Activated CD4-positive, alpha-beta T cell treated with anti-CD3 and anti-CD28 coated beads, Interleukin-2, amount 50 U/mL, for 16 hours (primary cell): ENCODE data around the gene TBCK.
"Not testable (repeated sequence)": the region's sequence is repeated elsewhere in the genome, so short reads cannot be mapped to it uniquely, and the experiment has no call there.

ENCODE experiments used
- DNase-seq: peaks from one replicate; pipeline ENCODE4 v3.0.0-alpha.2; 2020

Gene TBCK

GRCh38 chr4:106277140-106277675 is 38.8 kb downstream of the TBCK start:
- DNase-seq = no peak

GRCh38 chr4:106273831-106274230 is 42.2 kb downstream of the TBCK start:
- no peak for DNase-seq

- no peak for DNase-seq
Observed at GRCh38 chr4:106270736-106271135, 45.3 kb downstream of the TBCK start.

- no peak for DNase-seq
Observed at GRCh38 chr4:106269711-106270110, 46.3 kb downstream of the TBCK start.

- no peak for DNase-seq
Observed at GRCh38 chr4:106268786-106269185, 47.2 kb downstream of the TBCK start.

- peak; percentile 21 for DNase-seq
Observed at GRCh38 chr4:106266201-106266600, 49.8 kb downstream of the TBCK start.

GRCh38 chr4:106264331-106264728 is 51.7 kb downstream of the TBCK start:
- DNase-seq = no peak

- DNase-seq = no peak
Observed at GRCh38 chr4:106263594-106264330, 52.2 kb downstream of the TBCK start.

- DNase-seq = no peak
Observed at GRCh38 chr4:106261980-106262379, 54.0 kb downstream of the TBCK start.

GRCh38 chr4:106258145-106259045 is 57.6 kb downstream of the TBCK start:
- no peak for DNase-seq

GRCh38 chr4:106256190-106256589 is 59.8 kb downstream of the TBCK start:
- DNase-seq = no peak

- DNase-seq = no peak
Observed at GRCh38 chr4:106255195-106255594, 60.8 kb downstream of the TBCK start.

GRCh38 chr4:106253364-106254129 is 62.5 kb downstream of the TBCK start:
- no peak for DNase-seq

- DNase-seq = no peak
Observed at GRCh38 chr4:106247600-106247999, 68.4 kb downstream of the TBCK start.

- no peak for DNase-seq
Observed at GRCh38 chr4:106246441-106246840, 69.6 kb downstream of the TBCK start.

GRCh38 chr4:106245176-106245575 is 70.8 kb downstream of the TBCK start:
- DNase-seq = no peak

- DNase-seq = no peak
Observed at GRCh38 chr4:106240699-106241098, 75.3 kb downstream of the TBCK start.

- peak; percentile 22 for DNase-seq
Observed at GRCh38 chr4:106238820-106239420, 77.1 kb downstream of the TBCK start.

GRCh38 chr4:106231931-106232330 is 84.1 kb downstream of the TBCK start:
- DNase-seq = no peak

- DNase-seq = no peak
Observed at GRCh38 chr4:106222548-106222947, 93.5 kb downstream of the TBCK start.

GRCh38 chr4:106213291-106213690 is 102.7 kb downstream of the TBCK start:
- not testable (repeated sequence) for DNase-seq

- DNase-seq = no peak
Observed at GRCh38 chr4:106210021-106210420, 106.0 kb downstream of the TBCK start.
